Trophoblast cell (in vitro differentiated cells and primary cell): Measurements from ENCODE around the gene ZNF490.

Experiments used
- DNase-seq, 2 donors: peaks; one replicate each; pipeline ENCODE4 v3.0.0-alpha.2; 2016
- H2AFZ ChIP-seq: 2 replicates; pipeline ENCODE4 v1.6.1; 2013; ENCODE audit warnings: low read length, moderate library complexity, mild to moderate bottlenecking; ENCODE audit not compliant: insufficient read depth, poor library complexity
- H2AK5ac ChIP-seq: 2 replicates; pipeline ENCODE4 v1.6.1; 2013; ENCODE audit warnings: mild to moderate bottlenecking, low read length
- H2BK120ac ChIP-seq: 2 replicates; pipeline ENCODE4 v1.6.1; 2013; ENCODE audit warnings: low read length, mild to moderate bottlenecking, moderate library complexity; ENCODE audit not compliant: insufficient read depth, poor library complexity
- H2BK12ac ChIP-seq: 2 replicates; pipeline ENCODE4 v1.6.1; 2013; ENCODE audit warnings: mild to moderate bottlenecking, low read length, moderate library complexity
- H2BK5ac ChIP-seq: 2 replicates; pipeline ENCODE4 v1.6.1; 2013; ENCODE audit warnings: low read length, low read depth, moderate library complexity, mild to moderate bottlenecking; ENCODE audit not compliant: poor library complexity
- H3K14ac ChIP-seq: 2 replicates; pipeline ENCODE4 v1.6.1; 2013; ENCODE audit warnings: mild to moderate bottlenecking, low read length
- H3K18ac ChIP-seq: 2 replicates; pipeline ENCODE4 v1.6.1; 2013; ENCODE audit warnings: mild to moderate bottlenecking, low read length
- H3K23ac ChIP-seq: 2 replicates; pipeline ENCODE4 v1.6.1; 2013; ENCODE audit warnings: low read length
- H3K27ac ChIP-seq: 2 replicates; pipeline ENCODE4 v1.5.1; 2013; ENCODE audit warnings: low read depth, mild to moderate bottlenecking, inconsistent platforms, low read length, moderate library complexity
- H3K27me3 ChIP-seq: 2 replicates; pipeline ENCODE4 v1.6.1; 2013; ENCODE audit warnings: inconsistent platforms, mild to moderate bottlenecking, low read length, moderate library complexity; ENCODE audit not compliant: insufficient read depth
- H3K36me3 ChIP-seq, 2 experiments: 1 replicate in 1 of 2; 2 replicates in 1 of 2; pipeline ENCODE4 v1.6.1; 2013; ENCODE audit warnings: low read length in 2 of 2, mild to moderate bottlenecking in 2 of 2, moderate library complexity in 1 of 2; ENCODE audit not compliant: insufficient read depth in 2 of 2, control insufficient read depth in 1 of 2
- H3K4ac ChIP-seq: 2 replicates; pipeline ENCODE4 v1.6.1; 2013; ENCODE audit warnings: low read depth, mild to moderate bottlenecking, low read length, moderate library complexity
- H3K4me1 ChIP-seq, 2 experiments: 1 replicate in 1 of 2; 2 replicates in 1 of 2; pipeline ENCODE4 v1.6.1; 2013; ENCODE audit warnings: low read length in 2 of 2, mild to moderate bottlenecking in 2 of 2, moderate library complexity in 1 of 2; ENCODE audit not compliant: insufficient read depth in 2 of 2, control insufficient read depth in 1 of 2
- H3K4me2 ChIP-seq: 2 replicates; pipeline ENCODE4 v1.6.1; 2013; ENCODE audit warnings: inconsistent platforms, mild to moderate bottlenecking, low read length, moderate library complexity
- H3K4me3 ChIP-seq: 2 replicates; pipeline ENCODE4 v1.5.1; 2013; ENCODE audit warnings: mild to moderate bottlenecking, low read depth, low read length, inconsistent platforms
- H3K79me1 ChIP-seq: one replicate; pipeline ENCODE4 v1.6.1; 2013; ENCODE audit warnings: low read length
- H3K79me2 ChIP-seq: 2 replicates; pipeline ENCODE4 v1.6.1; 2013; ENCODE audit warnings: low read length, mild to moderate bottlenecking; ENCODE audit not compliant: control insufficient read depth, insufficient read depth, poor library complexity
- H3K9ac ChIP-seq: 2 replicates; pipeline ENCODE4 v1.6.1; 2013; ENCODE audit warnings: mild to moderate bottlenecking, low read length
- H3K9me3 ChIP-seq: 2 replicates; pipeline ENCODE4 v1.6.1; 2013; ENCODE audit warnings: low read depth, mild to moderate bottlenecking, control low read depth, inconsistent platforms, low read length; ENCODE audit not compliant: insufficient read depth
- H4K12ac ChIP-seq: 2 replicates; pipeline ENCODE4 v1.6.1; 2013; ENCODE audit warnings: low read depth, mild to moderate bottlenecking, low read length, moderate library complexity
- H4K8ac ChIP-seq: 2 replicates; pipeline ENCODE4 v1.6.1; 2013; ENCODE audit warnings: low read depth, mild to moderate bottlenecking, low read length, moderate library complexity
- H4K91ac ChIP-seq: one replicate; pipeline ENCODE4 v1.6.1; 2013; ENCODE audit warnings: low read depth, mild to moderate bottlenecking, low read length, moderate library complexity
- WGBS: extraction: QIAGEN DNeasy Blood & Tissue Kit; methylation state at CpG from one replicate; pipeline ENCODE4 v1.1.7; 2013; ENCODE audit warnings: missing lambda C conversion rate; ENCODE audit not compliant: insufficient read length, insufficient coverage; ENCODE audit errors: extremely low coverage; 5-methylcytosine and 5-hydroxymethylcytosine counted together

ZNF490 gene

GRCh38 chr19:12629215-12629614 lies 18.6 kb upstream of the ZNF490 start:
- Histone ChIP-seq H3K23ac (no peak overlapping the region), H3K4ac (no peak overlapping the region), H3K18ac (no peak overlapping the region), H3K4me3 (no peak overlapping the region), H3K9me3 (peaks cover 17% of the 10 kb centered on the region), H4K8ac (no peak overlapping the region), H2AK5ac (no peak overlapping the region), H3K36me3 (peaks cover 40 to 57% of the 10 kb centered on the region in 2 experiments), H3K14ac (no peak overlapping the region), H3K79me2 (no peaks in the 10 kb centered on the region), H4K91ac (no peak overlapping the region), H3K27ac (no peak overlapping the region), H4K12ac (no peak overlapping the region), H3K4me2 (no peak overlapping the region), H3K4me1 (no peaks in the 10 kb centered on the region), H3K27me3 (no peaks in the 10 kb centered on the region), H2BK120ac (no peak overlapping the region), H3K9ac (no peak overlapping the region), H2BK12ac (no peak overlapping the region), H3K79me1 (no peaks in the 10 kb centered on the region), H2BK5ac (no peak overlapping the region), H2AFZ (no peak overlapping the region)
- no CpG with 5 or more reads among the region's 7 CpGs for WGBS
- DNase-seq: no peak

- Histone ChIP-seq H3K9ac (no peak overlapping the region), H2AK5ac (no peak overlapping the region), H3K27me3 (no peaks in the 10 kb centered on the region), H2AFZ (no peak overlapping the region), H4K12ac (no peak overlapping the region), H2BK12ac (no peak overlapping the region), H3K9me3 (peaks cover 17% of the 10 kb centered on the region), H3K79me2 (no peaks in the 10 kb centered on the region), H3K4ac (no peak overlapping the region), H3K18ac (no peak overlapping the region), H3K79me1 (no peaks in the 10 kb centered on the region), H4K8ac (no peak overlapping the region), H2BK120ac (no peak overlapping the region), H3K4me1 (no peaks in the 10 kb centered on the region), H3K36me3 (peaks cover 45 to 64% of the 10 kb centered on the region in 2 experiments), H3K4me3 (no peak overlapping the region), H3K27ac (no peak overlapping the region), H2BK5ac (no peak overlapping the region), H3K14ac (no peak overlapping the region), H3K4me2 (no peak overlapping the region), H3K23ac (no peak overlapping the region), H4K91ac (no peak overlapping the region)
- DNase-seq: no peak
- no CpG with 5 or more reads among the region's 17 CpGs for WGBS
Observed at GRCh38 chr19:12628040-12629022, 17.7 kb upstream of the ZNF490 start.

- Histone ChIP-seq H2BK12ac (no peak overlapping the region), H3K14ac (no peak overlapping the region), H3K4ac (no peak overlapping the region), H3K9ac (no peak overlapping the region), H3K27me3 (no peaks in the 10 kb centered on the region), H3K79me1 (no peaks in the 10 kb centered on the region), H4K12ac (no peak overlapping the region), H3K4me3 (peak overlapping the region; percentile 20), H3K4me1 (no peaks in the 10 kb centered on the region), H3K79me2 (no peaks in the 10 kb centered on the region), H4K8ac (no peak overlapping the region), H2BK5ac (no peak overlapping the region), H2BK120ac (no peak overlapping the region), H2AFZ (no peak overlapping the region), H2AK5ac (no peak overlapping the region), H3K9me3 (peaks cover 17% of the 10 kb centered on the region), H3K23ac (no peak overlapping the region), H3K27ac (no peak overlapping the region), H3K36me3 (peaks cover 46 to 66% of the 10 kb centered on the region in 2 experiments), H3K4me2 (no peak overlapping the region), H4K91ac (no peak overlapping the region), H3K18ac (no peak overlapping the region)
- no CpG with 5 or more reads among the region's 8 CpGs for WGBS
- peak; percentile 11 to 45 for DNase-seq
Observed at GRCh38 chr19:12626958-12627357, 16.3 kb upstream of the ZNF490 start.

- Histone ChIP-seq H3K79me1 (no peaks in the 10 kb centered on the region), H3K9ac (no peak overlapping the region), H3K9me3 (peaks cover 13% of the 10 kb centered on the region), H2BK5ac (no peak overlapping the region), H3K4me3 (no peak overlapping the region), H3K27ac (no peak overlapping the region), H3K36me3 (peaks cover 39 to 49% of the 10 kb centered on the region in 2 experiments), H3K4me1 (no peaks in the 10 kb centered on the region), H3K18ac (no peak overlapping the region), H2AFZ (no peak overlapping the region), H4K12ac (no peak overlapping the region), H3K79me2 (peaks cover 2% of the 10 kb centered on the region), H4K8ac (no peak overlapping the region), H3K4me2 (no peak overlapping the region), H3K14ac (no peak overlapping the region), H3K23ac (no peak overlapping the region), H2BK120ac (no peak overlapping the region), H4K91ac (no peak overlapping the region), H2AK5ac (no peak overlapping the region), H3K27me3 (no peaks in the 10 kb centered on the region), H3K4ac (no peak overlapping the region), H2BK12ac (no peak overlapping the region)
- DNase-seq: no peak
- no CpG with 5 or more reads among the region's 4 CpGs for WGBS
Observed at GRCh38 chr19:12623361-12624031, 12.9 kb upstream of the ZNF490 start.
